Measurements from ENCODE around the gene PTPN1.

The PTPN1 gene

GRCh38 chr20:50580016-50580747 is 70.0 kb downstream of the PTPN1 start:
- peak; percentile 63 for DNase-seq

GRCh38 chr20:50580842-50581544 is 70.8 kb downstream of the PTPN1 start:
- DNase-seq, result no peak

GRCh38 chr20:50582092-50582491 is 71.9 kb downstream of the PTPN1 start:
- no peak for DNase-seq

- DNase-seq, result no peak
Observed at GRCh38 chr20:50582591-50583234, 72.5 kb downstream of the PTPN1 start.

GRCh38 chr20:50583442-50584150 is 73.4 kb downstream of the PTPN1 start:
- DNase-seq, result no peak

- no peak for DNase-seq
Observed at GRCh38 chr20:50584687-50585086, 74.5 kb downstream of the PTPN1 start.

GRCh38 chr20:50585214-50585613 is 75.0 kb downstream of the PTPN1 start:
- no peak for DNase-seq

GRCh38 chr20:50585678-50586077 is 75.5 kb downstream of the PTPN1 start:
- DNase-seq, result no peak

GRCh38 chr20:50586531-50587232 is 76.5 kb downstream of the PTPN1 start:
- DNase-seq, result no peak

- DNase-seq, result no peak
Observed at GRCh38 chr20:50587291-50587961, 77.2 kb downstream of the PTPN1 start.

- DNase-seq, result peak; percentile 60
Observed at GRCh38 chr20:50588034-50588736, 78.0 kb downstream of the PTPN1 start.

GRCh38 chr20:50589548-50590347 is 79.6 kb downstream of the PTPN1 start:
- DNase-seq, result no peak

GRCh38 chr20:50590348-50590664 is 80.1 kb downstream of the PTPN1 start:
- DNase-seq, result no peak

- DNase-seq, result no peak
Observed at GRCh38 chr20:50591233-50591852, 81.2 kb downstream of the PTPN1 start.

GRCh38 chr20:50592282-50593004 is 82.3 kb downstream of the PTPN1 start:
- no peak for DNase-seq

- no peak for DNase-seq
Observed at GRCh38 chr20:50593005-50593335, 82.8 kb downstream of the PTPN1 start.

- no peak for DNase-seq
Observed at GRCh38 chr20:50594231-50594590, 84.0 kb downstream of the PTPN1 start.

GRCh38 chr20:50594591-50595432 is 84.6 kb downstream of the PTPN1 start:
- DNase-seq, result no peak

GRCh38 chr20:50595433-50595895 is 85.3 kb downstream of the PTPN1 start:
- DNase-seq, result no peak

Data from hematopoietic multipotent progenitor cell treated with erythropoietin and hydrocortisone succinate and interleukin-3 and kit ligand, for 8 days (in vitro differentiated cells).